ENCODE measurements around the gene CAPN11. TPM values are rescaled to one million over a fixed set of nuclear protein-coding genes. Genes with fewer than 3 reads are reported as not detected.
"Not testable (repeated sequence)": the region's sequence is repeated elsewhere in the genome, so short reads cannot be mapped to it uniquely, and the experiment has no call there.

The CAPN11 gene
- total RNA-seq, 4 donors from 2014 or later: 0.19 to 0.45 (median 0.27) TPM; not detected in 1

DNA sequence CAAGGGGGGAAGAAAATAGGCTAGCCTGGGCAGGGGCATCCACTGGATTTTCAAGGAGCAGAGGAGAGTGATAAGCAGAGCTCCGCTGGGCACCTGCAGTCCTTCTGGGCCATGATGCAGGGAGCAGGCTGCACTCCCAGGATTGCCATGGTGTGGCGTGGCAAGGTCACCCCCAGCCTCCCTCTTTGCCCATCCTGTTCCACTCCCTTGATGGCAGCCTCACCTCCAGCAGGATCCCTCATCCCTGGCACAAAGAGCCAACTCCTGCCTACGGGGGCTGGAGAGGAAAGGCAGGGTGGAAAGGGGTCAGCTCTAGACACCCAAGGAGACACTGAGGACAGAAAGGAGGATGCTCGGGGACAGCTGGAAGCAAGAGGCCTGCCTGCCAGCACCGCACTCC is 35.7 kb downstream of the CAPN11 start:
- TF ChIP-seq POLR2A (IDR thresholded peaks at IDR 0.05): no peak
- TF ChIP-seq, protein P1, sequence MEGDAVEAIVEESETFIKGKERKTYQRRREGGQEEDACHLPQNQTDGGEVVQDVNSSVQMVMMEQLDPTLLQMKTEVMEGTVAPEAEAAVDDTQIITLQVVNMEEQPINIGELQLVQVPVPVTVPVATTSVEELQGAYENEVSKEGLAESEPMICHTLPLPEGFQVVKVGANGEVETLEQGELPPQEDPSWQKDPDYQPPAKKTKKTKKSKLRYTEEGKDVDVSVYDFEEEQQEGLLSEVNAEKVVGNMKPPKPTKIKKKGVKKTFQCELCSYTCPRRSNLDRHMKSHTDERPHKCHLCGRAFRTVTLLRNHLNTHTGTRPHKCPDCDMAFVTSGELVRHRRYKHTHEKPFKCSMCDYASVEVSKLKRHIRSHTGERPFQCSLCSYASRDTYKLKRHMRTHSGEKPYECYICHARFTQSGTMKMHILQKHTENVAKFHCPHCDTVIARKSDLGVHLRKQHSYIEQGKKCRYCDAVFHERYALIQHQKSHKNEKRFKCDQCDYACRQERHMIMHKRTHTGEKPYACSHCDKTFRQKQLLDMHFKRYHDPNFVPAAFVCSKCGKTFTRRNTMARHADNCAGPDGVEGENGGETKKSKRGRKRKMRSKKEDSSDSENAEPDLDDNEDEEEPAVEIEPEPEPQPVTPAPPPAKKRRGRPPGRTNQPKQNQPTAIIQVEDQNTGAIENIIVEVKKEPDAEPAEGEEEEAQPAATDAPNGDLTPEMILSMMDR (IDR thresholded peaks at IDR 0.05): no peak
- no peak for TF ChIP-seq POLR2AphosphoS5 (IDR thresholded peaks at IDR 0.05)
- TF ChIP-seq EP300 (IDR thresholded peaks at IDR 0.05): no peak
- H3K36me3 ChIP-seq: no peaks in the 10 kb centered on the region
- no peak for ATAC-seq
- no peak overlapping the region for H3K4me3 ChIP-seq
- 87 to 100% methylated on average over 1 to 4 of the region's 5 CpGs for WGBS, 2 donors (ENCODE audit: low coverage in 1 of 2)
- H3K4me1 ChIP-seq: no peaks in the 10 kb centered on the region
- no peaks in the 10 kb centered on the region for H3K9me3 ChIP-seq
- H3K27ac ChIP-seq: no peak overlapping the region
- H3K27me3 ChIP-seq: no peaks in the 10 kb centered on the region

DNA sequence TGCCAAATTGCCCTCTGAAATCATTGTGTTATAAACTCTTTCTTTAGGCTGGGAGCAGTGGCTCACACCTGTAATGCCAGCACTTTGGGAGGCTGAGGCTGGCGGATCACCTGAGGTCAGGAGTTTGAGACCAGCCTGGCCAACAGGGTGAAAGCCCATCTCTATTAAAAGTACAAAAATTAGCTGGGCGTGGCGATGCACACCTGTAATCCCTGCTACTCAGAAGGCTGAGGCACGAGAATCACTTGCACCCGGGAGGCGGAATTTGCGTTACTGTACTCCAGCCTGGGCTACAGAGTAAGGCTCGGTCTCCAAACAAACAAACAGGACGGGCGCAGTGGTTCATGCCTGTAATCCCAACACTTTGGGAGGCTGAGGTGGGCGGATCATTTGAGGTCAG is 37.7 kb downstream of the CAPN11 start:
- H3K4me3 ChIP-seq, H3K9me3 ChIP-seq, ATAC-seq, H3K27me3 ChIP-seq, H3K27ac ChIP-seq, H3K36me3 ChIP-seq, H3K4me1 ChIP-seq: not testable (repeated sequence)
- WGBS, 2 donors (ENCODE audit: low coverage in 1 of 2): 86 to 100% methylated on average over 1 to 7 of the region's 11 CpGs

DNA sequence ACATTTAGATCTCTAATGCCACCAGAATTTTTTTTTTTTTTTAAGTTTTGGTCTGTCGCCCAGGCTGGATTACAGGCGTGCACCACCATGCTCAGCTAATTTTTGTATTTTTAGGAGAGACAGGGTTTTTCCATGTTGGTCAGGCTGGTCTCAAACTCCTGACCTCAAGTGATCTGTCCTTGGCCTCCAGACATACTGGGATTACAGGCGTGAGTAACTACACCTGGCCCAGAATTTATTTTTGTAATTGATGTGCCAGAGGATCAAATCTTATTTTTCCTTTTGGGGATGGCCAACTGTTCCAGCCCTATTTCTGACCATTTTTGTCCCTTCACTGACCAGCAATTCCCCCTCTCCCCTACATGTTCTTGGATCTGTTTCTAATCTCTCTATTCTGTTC is 40.1 kb downstream of the CAPN11 start:
- no peak overlapping the region for H3K4me3 ChIP-seq
- no peak overlapping the region for H3K27ac ChIP-seq
- no peak for TF ChIP-seq POLR2AphosphoS5 (IDR thresholded peaks at IDR 0.05)
- TF ChIP-seq, protein P1 (IDR thresholded peaks at IDR 0.05): no peak
- TF ChIP-seq EP300 (IDR thresholded peaks at IDR 0.05): no peak
- TF ChIP-seq POLR2A (IDR thresholded peaks at IDR 0.05): no peak
- WGBS, 2 donors (ENCODE audit: low coverage in 1 of 2): 95% methylated on average over 2 of the region's 3 CpGs; no CpG with 5 or more reads in 1 of the 2 donors
- H3K9me3 ChIP-seq: no peaks in the 10 kb centered on the region
- H3K4me1 ChIP-seq: no peaks in the 10 kb centered on the region
- no peaks in the 10 kb centered on the region for H3K36me3 ChIP-seq
- H3K27me3 ChIP-seq: no peaks in the 10 kb centered on the region
- no peak for ATAC-seq

DNA sequence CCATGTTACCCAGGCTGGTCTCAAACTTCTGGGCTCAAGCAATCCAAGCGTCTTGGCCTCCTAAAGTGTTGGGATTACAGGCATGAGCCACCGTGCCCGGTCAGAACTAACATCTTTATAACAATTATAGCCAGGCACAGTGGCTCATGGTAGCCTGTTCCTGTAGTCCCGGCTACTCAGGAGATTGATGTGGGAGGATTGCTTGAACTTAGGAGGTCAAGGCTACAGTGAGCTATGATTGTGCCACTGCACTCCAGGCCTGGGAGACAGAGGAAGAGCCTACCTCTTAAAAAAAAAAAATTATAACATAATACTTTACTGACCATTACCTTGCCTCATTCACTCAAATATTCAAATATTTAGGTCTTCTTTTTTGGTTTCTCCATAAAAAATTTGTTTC is 41.3 kb downstream of the CAPN11 start:
- H3K36me3 ChIP-seq: no peaks in the 10 kb centered on the region
- no peaks in the 10 kb centered on the region for H3K27me3 ChIP-seq
- H3K4me1 ChIP-seq: no peaks in the 10 kb centered on the region
- 73 to 100% methylated on average over 2 of the region's 4 CpGs for WGBS, 2 donors (ENCODE audit: low coverage in 1 of 2)
- H3K9me3 ChIP-seq: no peaks in the 10 kb centered on the region
- H3K27ac ChIP-seq: no peak overlapping the region
- TF ChIP-seq, protein P1 (IDR thresholded peaks at IDR 0.05): no peak
- TF ChIP-seq EP300 (IDR thresholded peaks at IDR 0.05): no peak
- no peak for TF ChIP-seq POLR2AphosphoS5 (IDR thresholded peaks at IDR 0.05)
- no peak for TF ChIP-seq POLR2A (IDR thresholded peaks at IDR 0.05)
- H3K4me3 ChIP-seq: no peak overlapping the region
- no peak for ATAC-seq

DNA sequence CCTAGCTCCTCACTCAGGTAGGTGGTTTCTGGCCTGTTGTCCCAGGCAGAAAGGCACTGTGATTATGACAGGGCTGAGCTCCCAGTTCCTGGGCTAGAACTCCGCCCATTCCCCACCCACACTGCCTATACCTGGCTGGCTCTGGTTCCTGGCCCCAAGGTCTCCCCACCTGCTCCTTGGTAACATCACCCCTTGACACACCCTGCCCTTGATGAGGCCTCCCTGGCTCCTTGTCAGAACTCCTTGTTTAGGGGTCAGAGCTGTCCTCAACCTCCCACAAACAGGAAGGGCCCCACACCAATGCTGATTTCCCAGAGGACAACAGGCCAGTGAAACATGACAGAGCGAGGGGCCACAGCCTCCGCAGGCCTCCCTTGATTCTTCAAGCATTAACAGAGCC is 42.6 kb downstream of the CAPN11 start:
- Histone ChIP-seq H3K4me3 (no peak overlapping the region), H3K4me1 (no peaks in the 10 kb centered on the region), H3K36me3 (no peaks in the 10 kb centered on the region), H3K27ac (peak overlapping the region in 1 of 4 donors; percentile 9), H3K27me3 (no peaks in the 10 kb centered on the region), H3K9me3 (no peaks in the 10 kb centered on the region)
- 100% methylated on average over 1 of the region's 3 CpGs; no CpG with 5 or more reads in 1 of the 2 donors for WGBS, 2 donors (ENCODE audit: low coverage in 1 of 2)
- no peak for ATAC-seq
- TF ChIP-seq EP300 (IDR thresholded peaks at IDR 0.05): no peak

DNA sequence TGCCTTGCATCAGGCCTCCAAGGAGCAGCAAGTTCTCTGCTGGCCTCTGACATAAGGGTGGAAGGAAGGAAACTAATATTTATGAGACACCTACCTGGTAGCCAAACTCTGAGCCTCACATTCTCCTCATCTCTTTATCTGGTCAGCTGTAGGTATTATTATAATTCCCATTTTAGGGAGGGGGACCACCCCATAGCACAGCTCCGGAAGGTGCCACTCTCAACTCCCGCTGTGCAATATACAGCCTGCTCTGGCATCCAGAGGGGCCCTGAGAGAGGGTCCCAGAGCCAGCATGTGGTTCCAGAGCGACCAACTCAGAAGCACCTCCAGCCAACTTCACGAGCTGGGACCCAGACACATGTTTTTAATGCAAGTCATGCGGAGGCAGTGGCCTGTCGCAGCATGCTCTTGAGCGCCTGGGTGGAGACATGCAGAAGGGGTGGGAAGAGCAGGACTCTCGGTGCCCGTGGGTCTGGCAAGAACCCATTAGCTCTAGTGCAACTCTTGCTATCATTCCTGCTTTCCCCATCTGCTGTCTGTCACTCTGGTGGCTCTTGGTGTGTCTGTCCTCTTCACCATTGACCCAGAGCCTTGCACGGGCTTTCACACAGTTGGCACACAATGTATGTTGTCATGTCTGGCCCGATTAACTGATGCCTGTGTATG is 43.2 kb downstream of the CAPN11 start:
- Histone ChIP-seq H3K27me3 (no peaks in the 10 kb centered on the region), H3K36me3 (no peaks in the 10 kb centered on the region), H3K4me1 (no peaks in the 10 kb centered on the region), H3K4me3 (no peak overlapping the region), H3K9me3 (no peaks in the 10 kb centered on the region), H3K27ac (peak overlapping the region in 1 of 4 donors; percentile 9)
- ATAC-seq: no peak
- TF ChIP-seq, protein P1 (IDR thresholded peaks at IDR 0.05): no peak
- TF ChIP-seq EP300 (IDR thresholded peaks at IDR 0.05) (no peak), POLR2A (IDR thresholded peaks at IDR 0.05) (no peak), POLR2AphosphoS5 (IDR thresholded peaks at IDR 0.05) (no peak)
- WGBS, 2 donors (ENCODE audit: low coverage in 1 of 2): 71 to 88% methylated on average over 3 to 9 of the region's 11 CpGs
